Uterus (tissue), 2 donors: Measurements from ENCODE around the gene NWD2.
"Not testable (repeated sequence)": the region's sequence is repeated elsewhere in the genome, so short reads cannot be mapped to it uniquely, and the experiment has no call there.

Source experiments
- POLR2A ChIP-seq, 2 donors: fragments of 450-650 bp; IDR thresholded peaks; one replicate each; pipeline ENCODE4 v1.6.1; 2016; ENCODE audit warnings: antibody characterized with exemption in 2 of 2, mild to moderate bottlenecking in 1 of 2, moderate library complexity in 1 of 2
- TF ChIP-seq, protein P1 (sequence below), 4 experiments: fragments of 200-600 bp in 2 of 4; fragments of 450-650 bp in 2 of 4; sonication (generic) in 2 of 4; IDR thresholded peaks; one replicate each; pipeline ENCODE4 v1.5.1; 2016 to 2019; ENCODE audit warnings: antibody characterized with exemption in 4 of 4, mild to moderate bottlenecking in 2 of 4, moderate library complexity in 1 of 4

DNA sequence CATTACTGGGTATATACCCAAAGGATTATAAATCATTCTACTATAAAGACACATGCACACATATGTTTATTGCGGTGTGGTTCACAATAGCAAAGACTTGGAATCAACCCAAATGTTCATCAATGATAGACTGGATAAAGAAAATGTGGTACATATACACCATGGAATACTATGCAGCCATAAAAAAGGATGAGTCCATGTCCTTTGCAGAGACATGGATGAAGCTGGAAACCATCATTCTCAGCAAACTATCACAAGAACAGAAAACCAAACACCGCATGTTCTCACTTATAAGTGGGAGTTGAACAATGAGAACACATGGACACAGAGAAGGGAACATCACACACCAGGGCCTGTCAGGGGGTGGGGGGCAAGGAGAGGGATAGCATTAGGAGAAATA is 169.1 kb downstream of the NWD2 start:
- TF ChIP-seq, protein P1, sequence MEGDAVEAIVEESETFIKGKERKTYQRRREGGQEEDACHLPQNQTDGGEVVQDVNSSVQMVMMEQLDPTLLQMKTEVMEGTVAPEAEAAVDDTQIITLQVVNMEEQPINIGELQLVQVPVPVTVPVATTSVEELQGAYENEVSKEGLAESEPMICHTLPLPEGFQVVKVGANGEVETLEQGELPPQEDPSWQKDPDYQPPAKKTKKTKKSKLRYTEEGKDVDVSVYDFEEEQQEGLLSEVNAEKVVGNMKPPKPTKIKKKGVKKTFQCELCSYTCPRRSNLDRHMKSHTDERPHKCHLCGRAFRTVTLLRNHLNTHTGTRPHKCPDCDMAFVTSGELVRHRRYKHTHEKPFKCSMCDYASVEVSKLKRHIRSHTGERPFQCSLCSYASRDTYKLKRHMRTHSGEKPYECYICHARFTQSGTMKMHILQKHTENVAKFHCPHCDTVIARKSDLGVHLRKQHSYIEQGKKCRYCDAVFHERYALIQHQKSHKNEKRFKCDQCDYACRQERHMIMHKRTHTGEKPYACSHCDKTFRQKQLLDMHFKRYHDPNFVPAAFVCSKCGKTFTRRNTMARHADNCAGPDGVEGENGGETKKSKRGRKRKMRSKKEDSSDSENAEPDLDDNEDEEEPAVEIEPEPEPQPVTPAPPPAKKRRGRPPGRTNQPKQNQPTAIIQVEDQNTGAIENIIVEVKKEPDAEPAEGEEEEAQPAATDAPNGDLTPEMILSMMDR (IDR thresholded peaks at IDR 0.05), result not testable (repeated sequence)
- not testable (repeated sequence) for TF ChIP-seq POLR2A (IDR thresholded peaks at IDR 0.05)
